Adrenal gland (tissue), 5 donors: Measurements from ENCODE around the gene DNMBP.
"Not testable (repeated sequence)": the region's sequence is repeated elsewhere in the genome, so short reads cannot be mapped to it uniquely, and the experiment has no call there.

Source experiments
- CTCF ChIP-seq, 6 experiments: fragments of 450-650 bp in 4 of 6; fragments of 200-600 bp in 2 of 6; sonication (generic) in 1 of 6; IDR thresholded peaks; 1 replicate in 5 of 6; 2 replicates in 1 of 6; pipeline versions ENCODE4 v1.5.1 to v1.8.0; 2016 to 2021; ENCODE audit warnings: antibody characterized with exemption in 6 of 6, mild to moderate bottlenecking in 2 of 6, moderate library complexity in 1 of 6
- POLR2A ChIP-seq, 2 donors: fragments of 450-650 bp; IDR thresholded peaks; one replicate each; pipeline ENCODE4 v1.6.1; 2017; ENCODE audit warnings: antibody characterized with exemption in 2 of 2, mild to moderate bottlenecking in 2 of 2, moderate library complexity in 1 of 2
- donor health status: DM: no; HTN: no; CAD: no.

DNA sequence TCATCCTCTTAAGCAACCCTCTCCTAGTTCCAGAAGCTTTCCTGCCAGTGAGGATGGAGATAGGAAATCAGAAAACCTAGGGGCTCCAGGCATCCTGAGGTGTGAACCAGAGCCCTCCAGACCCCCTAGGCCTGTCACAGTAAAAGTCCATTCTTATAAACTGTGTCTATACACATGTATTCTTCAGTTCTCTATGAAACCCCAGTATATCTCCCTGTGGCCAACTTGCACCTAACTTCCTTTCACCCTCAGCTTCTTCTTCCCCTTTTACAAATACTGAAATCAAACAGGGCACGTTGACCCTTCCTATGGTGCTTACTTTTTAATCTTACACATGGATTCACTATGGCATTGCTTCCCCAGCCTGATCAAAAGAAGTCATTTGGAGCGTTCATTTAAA lies 168.9 kb downstream of the DNMBP start:
- not testable (repeated sequence) for TF ChIP-seq CTCF, POLR2A (IDR thresholded peaks at IDR 0.05)
